ENCODE measurements around the gene NAPSA. TPM values are rescaled to one million over a fixed set of nuclear protein-coding genes. Genes with fewer than 3 reads are reported as not detected.

Gene NAPSA
- total and polyA plus RNA-seq, 10 of the 15 experiments (the other 5 are each of a cell fraction or from before 2014, with no cell fraction given), result 6.7 to 45.4 (median 17.1) TPM

DNA sequence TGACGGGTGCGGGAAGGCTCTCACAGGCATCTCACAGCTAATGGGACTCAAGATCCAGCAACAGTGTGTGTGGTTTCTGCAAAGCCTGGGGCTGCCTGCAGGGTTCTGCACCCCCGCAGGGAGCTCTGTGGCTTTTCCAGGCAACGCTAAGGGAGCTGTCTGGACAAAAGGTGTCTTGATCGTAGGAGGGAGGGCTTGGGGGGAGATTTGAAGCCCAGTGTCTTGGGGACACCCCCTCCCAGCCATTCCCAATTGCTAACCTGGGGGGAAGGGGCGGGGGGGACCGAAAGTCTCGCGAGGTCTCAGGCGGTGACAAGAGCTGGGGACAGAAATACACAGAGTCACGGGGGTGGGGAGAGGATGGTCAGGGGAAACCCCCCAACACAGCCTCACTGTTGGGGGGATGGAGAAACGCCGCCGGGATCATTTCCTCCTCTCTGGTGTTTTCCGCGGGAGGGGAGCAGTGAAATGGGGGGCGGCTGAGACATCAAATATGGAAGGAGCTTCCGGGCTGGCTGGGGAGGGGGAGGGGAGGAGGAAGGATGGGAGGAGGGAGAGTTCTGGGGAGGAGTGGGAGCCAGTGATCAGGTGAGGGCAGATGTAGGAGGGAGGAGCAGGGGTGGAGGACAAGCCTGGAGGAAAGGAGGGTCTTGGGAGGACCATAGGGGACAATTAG lies 49.5 kb downstream of the NAPSA start (continued):
- TF ChIP-seq, protein P1, sequence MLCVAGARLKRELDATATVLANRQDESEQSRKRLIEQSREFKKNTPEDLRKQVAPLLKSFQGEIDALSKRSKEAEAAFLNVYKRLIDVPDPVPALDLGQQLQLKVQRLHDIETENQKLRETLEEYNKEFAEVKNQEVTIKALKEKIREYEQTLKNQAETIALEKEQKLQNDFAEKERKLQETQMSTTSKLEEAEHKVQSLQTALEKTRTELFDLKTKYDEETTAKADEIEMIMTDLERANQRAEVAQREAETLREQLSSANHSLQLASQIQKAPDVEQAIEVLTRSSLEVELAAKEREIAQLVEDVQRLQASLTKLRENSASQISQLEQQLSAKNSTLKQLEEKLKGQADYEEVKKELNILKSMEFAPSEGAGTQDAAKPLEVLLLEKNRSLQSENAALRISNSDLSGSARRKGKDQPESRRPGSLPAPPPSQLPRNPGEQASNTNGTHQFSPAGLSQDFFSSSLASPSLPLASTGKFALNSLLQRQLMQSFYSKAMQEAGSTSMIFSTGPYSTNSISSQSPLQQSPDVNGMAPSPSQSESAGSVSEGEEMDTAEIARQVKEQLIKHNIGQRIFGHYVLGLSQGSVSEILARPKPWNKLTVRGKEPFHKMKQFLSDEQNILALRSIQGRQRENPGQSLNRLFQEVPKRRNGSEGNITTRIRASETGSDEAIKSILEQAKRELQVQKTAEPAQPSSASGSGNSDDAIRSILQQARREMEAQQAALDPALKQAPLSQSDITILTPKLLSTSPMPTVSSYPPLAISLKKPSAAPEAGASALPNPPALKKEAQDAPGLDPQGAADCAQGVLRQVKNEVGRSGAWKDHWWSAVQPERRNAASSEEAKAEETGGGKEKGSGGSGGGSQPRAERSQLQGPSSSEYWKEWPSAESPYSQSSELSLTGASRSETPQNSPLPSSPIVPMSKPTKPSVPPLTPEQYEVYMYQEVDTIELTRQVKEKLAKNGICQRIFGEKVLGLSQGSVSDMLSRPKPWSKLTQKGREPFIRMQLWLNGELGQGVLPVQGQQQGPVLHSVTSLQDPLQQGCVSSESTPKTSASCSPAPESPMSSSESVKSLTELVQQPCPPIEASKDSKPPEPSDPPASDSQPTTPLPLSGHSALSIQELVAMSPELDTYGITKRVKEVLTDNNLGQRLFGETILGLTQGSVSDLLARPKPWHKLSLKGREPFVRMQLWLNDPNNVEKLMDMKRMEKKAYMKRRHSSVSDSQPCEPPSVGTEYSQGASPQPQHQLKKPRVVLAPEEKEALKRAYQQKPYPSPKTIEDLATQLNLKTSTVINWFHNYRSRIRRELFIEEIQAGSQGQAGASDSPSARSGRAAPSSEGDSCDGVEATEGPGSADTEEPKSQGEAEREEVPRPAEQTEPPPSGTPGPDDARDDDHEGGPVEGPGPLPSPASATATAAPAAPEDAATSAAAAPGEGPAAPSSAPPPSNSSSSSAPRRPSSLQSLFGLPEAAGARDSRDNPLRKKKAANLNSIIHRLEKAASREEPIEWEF (IDR thresholded peaks at IDR 0.05; ENCODE audit: insufficient replicate concordance, low read depth, low read length), result no peak
- no peak for TF ChIP-seq ZBED1 (IDR thresholded peaks at IDR 0.05; ENCODE audit: borderline replicate concordance)
- TF ChIP-seq ZNF274 (IDR thresholded peaks at IDR 0.05; ENCODE audit: insufficient read depth, insufficient read length), result no peak
- no peak for TF ChIP-seq ZSCAN29 (IDR thresholded peaks at IDR 0.05)
- TF ChIP-seq, protein P2, sequence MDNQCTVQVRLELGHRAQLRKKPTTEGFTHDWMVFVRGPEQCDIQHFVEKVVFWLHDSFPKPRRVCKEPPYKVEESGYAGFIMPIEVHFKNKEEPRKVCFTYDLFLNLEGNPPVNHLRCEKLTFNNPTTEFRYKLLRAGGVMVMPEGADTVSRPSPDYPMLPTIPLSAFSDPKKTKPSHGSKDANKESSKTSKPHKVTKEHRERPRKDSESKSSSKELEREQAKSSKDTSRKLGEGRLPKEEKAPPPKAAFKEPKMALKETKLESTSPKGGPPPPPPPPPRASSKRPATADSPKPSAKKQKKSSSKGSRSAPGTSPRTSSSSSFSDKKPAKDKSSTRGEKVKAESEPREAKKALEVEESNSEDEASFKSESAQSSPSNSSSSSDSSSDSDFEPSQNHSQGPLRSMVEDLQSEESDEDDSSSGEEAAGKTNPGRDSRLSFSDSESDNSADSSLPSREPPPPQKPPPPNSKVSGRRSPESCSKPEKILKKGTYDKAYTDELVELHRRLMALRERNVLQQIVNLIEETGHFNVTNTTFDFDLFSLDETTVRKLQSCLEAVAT (IDR thresholded peaks at IDR 0.05), result no peak
- 0 out of 3 replicates have a peak, but pooled peaks of 1 of the 2 experiments have one; percentile 13 for TF ChIP-seq EGR1 (IDR thresholded peaks at IDR 0.05; ENCODE audit: borderline replicate concordance in 1 of 2, low read depth in 2 of 2, low read length in 2 of 2)
- TF ChIP-seq SMAD5 (IDR thresholded peaks at IDR 0.05; ENCODE audit: low read depth), result no peak
- TF ChIP-seq, protein P3, sequence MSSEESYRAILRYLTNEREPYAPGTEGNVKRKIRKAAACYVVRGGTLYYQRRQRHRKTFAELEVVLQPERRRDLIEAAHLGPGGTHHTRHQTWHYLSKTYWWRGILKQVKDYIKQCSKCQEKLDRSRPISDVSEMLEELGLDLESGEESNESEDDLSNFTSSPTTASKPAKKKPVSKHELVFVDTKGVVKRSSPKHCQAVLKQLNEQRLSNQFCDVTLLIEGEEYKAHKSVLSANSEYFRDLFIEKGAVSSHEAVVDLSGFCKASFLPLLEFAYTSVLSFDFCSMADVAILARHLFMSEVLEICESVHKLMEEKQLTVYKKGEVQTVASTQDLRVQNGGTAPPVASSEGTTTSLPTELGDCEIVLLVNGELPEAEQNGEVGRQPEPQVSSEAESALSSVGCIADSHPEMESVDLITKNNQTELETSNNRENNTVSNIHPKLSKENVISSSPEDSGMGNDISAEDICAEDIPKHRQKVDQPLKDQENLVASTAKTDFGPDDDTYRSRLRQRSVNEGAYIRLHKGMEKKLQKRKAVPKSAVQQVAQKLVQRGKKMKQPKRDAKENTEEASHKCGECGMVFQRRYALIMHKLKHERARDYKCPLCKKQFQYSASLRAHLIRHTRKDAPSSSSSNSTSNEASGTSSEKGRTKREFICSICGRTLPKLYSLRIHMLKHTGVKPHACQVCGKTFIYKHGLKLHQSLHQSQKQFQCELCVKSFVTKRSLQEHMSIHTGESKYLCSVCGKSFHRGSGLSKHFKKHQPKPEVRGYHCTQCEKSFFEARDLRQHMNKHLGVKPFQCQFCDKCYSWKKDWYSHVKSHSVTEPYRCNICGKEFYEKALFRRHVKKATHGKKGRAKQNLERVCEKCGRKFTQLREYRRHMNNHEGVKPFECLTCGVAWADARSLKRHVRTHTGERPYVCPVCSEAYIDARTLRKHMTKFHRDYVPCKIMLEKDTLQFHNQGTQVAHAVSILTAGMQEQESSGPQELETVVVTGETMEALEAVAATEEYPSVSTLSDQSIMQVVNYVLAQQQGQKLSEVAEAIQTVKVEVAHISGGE (CRISPR knock-in tag; IDR thresholded peaks at IDR 0.05), result no peak
- 0 out of 2 replicates have a peak, but pooled peaks have one; percentile 54 for TF ChIP-seq TBL1XR1 (IDR thresholded peaks at IDR 0.05; ENCODE audit: low read depth, low read length)
- no peak for TF ChIP-seq PML (IDR thresholded peaks at IDR 0.05; ENCODE audit: low read length)
- TF ChIP-seq, protein P4, sequence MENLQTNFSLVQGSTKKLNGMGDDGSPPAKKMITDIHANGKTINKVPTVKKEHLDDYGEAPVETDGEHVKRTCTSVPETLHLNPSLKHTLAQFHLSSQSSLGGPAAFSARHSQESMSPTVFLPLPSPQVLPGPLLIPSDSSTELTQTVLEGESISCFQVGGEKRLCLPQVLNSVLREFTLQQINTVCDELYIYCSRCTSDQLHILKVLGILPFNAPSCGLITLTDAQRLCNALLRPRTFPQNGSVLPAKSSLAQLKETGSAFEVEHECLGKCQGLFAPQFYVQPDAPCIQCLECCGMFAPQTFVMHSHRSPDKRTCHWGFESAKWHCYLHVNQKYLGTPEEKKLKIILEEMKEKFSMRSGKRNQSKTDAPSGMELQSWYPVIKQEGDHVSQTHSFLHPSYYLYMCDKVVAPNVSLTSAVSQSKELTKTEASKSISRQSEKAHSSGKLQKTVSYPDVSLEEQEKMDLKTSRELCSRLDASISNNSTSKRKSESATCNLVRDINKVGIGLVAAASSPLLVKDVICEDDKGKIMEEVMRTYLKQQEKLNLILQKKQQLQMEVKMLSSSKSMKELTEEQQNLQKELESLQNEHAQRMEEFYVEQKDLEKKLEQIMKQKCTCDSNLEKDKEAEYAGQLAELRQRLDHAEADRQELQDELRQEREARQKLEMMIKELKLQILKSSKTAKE (IDR thresholded peaks at IDR 0.05; ENCODE audit: low read depth, poor library complexity, severe bottlenecking), result no peak
- TF ChIP-seq RUNX3 (IDR thresholded peaks at IDR 0.05; ENCODE audit: low read length), result peak; percentile 48
- TF ChIP-seq TARDBP (IDR thresholded peaks at IDR 0.05; ENCODE audit: borderline replicate concordance), result no peak
- no peak for TF ChIP-seq ZZZ3 (IDR thresholded peaks at IDR 0.05; ENCODE audit: control insufficient read depth, insufficient read length, low read depth)
- TF ChIP-seq TCF12 (IDR thresholded peaks at IDR 0.05; ENCODE audit: low read depth, low read length), result 0 out of 2 replicates have a peak, but pooled peaks have one; percentile 37
- peak; percentile 65 to 68 for TF ChIP-seq IKZF2 (IDR thresholded peaks at IDR 0.05)
- TF ChIP-seq SREBF2 (IDR thresholded peaks at IDR 0.05; ENCODE audit: low read length), result no peak
- no peak for TF ChIP-seq SIN3A (IDR thresholded peaks at IDR 0.05; ENCODE audit: low read depth, low read length)

All from GM12878 (cell line).